ENCODE results near the gene CFAP74.

CFAP74 gene

DNA sequence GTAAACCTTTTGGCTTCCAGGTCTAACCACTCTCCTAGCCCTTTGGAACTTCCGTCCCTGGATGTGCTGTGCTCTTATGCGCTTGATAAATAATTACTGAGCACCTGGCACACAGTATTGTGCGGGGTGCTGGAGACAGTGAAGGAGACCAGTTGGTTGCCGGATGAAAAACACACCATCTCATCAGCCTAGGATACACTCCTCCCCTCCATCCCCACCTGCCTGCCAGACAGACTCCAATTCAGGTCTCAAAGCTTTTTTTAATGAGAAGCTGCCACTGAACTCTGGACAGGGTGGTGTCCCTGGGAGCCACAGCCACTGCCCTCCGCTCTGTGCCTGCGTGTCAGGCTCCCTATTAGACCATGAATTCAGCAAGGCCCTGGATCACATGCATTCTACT is 121.9 kb downstream of the CFAP74 start:
- in situ Hi-C loops (cut with HindIII; ENCODE audit: low sequenced_read_pairs), result loop anchor here (10.0 kb wide), 1 partner anchor 57 kb away; no protein-coding TSS in a partner anchor

DNA sequence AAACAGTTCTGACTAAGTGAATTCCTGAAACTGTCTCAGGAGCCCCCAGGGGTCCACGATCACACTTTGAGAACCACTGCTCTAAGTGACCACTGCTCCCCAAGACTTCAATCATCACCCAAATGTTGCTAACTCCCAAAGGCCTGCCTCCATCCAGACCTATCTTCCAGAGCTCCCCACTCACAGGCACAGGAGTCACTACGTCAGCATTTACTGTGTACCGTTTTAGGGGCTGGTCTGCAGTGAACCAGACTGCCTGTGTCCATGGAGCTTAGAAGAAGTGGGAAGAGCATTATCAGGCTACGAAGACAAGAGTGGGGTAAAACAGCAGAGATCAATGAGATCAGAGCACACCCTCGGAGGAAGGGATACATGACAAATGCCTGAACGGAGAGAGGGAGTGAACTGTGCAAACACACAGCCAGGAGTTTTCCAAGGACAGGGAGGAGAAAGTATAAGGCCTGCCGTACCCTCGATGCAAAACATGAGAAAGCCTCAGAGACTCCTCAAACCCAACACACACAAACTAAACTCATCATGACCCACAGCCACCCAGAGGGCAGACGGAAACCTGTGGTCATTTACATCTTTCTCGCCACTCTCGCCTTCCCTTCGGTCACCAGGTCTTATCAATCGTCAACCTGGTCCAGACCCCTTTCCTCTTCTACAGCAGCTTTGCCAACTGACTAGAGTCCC is 122.8 kb downstream of the CFAP74 start:
- in situ Hi-C loops (cut with HindIII; ENCODE audit: low sequenced_read_pairs), result loop anchor here (10.0 kb wide), 1 partner anchor 56 kb away; no protein-coding TSS in a partner anchor

DNA sequence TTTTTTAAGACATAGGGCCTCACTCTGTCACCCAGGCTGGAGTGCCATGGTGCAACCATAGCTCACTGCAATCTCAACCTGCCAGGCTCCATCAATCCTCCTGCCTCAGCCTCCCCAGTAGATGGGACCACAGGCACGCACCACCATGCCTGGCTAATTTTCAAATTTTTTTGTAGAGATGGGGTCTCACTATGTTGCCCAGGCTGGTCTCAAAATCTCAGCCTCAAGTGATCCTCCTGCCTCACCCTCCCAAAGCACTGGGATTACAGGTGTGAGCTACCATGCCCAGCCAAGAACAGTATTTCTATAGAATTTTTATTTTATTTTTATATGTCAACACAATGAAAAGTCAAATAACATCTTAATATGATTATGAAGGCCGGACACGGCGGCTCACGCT is 123.6 kb downstream of the CFAP74 start:
- in situ Hi-C loops (cut with HindIII; ENCODE audit: low sequenced_read_pairs), result loop anchor here (10.0 kb wide), 1 partner anchor 55 kb away; no protein-coding TSS in a partner anchor

DNA sequence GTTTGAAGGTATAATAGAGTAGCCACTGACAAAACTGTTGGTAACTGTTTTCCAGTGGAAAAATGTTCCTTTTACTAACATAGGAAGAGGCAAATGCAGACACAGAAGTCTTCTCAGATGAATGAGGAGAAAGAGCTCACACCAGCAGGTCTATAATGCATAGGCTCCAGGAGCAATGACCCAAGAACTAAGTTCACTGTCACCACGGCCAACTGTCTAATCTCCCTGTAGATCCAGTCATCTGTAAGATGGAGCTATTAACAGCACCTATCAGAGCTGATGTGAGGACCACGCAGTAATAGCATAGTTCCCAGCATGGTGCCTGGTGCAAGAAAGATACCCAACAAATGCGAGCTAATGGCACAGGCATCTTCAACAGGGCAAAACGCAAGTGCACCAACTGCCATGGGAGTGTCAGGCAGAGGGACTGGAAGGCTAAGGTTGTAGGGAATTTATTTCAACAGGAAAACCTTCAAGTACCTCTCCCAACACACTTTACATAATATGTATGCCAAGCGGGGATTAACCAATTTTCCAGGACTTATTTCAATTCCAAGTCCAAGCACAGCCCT is 125.6 kb downstream of the CFAP74 start:
- in situ Hi-C loops (cut with HindIII; ENCODE audit: low sequenced_read_pairs), result no loop called here

DNA sequence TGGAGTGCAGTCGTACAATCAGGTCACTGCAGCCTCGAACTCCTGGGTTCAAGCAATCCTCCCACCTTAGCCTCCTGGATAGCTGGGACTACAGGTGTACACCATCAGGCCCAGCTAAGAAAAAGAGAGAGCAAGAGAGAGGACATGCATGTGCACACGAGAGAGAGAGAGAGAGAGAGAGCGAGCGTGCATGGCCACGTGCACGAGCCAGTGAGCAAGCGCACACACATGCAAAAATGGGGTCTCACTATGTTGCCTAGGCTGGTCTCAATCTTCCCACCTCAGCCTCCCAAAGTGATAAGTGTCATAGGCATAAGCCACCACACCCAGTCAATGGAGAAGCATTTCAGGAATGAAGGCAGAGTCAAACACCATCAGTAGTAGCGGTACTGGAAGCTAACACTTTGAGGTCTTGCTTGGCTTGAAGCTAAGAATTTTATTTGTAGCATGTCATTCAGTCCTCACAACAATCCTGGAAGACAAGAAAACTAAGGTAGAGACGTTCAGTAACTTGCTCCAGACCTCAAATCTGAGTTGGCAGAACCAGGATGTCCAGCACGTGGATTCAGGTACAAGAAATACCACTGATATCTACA is 127.2 kb downstream of the CFAP74 start:
- in situ Hi-C loops (cut with HindIII; ENCODE audit: low sequenced_read_pairs), result no loop called here

DNA sequence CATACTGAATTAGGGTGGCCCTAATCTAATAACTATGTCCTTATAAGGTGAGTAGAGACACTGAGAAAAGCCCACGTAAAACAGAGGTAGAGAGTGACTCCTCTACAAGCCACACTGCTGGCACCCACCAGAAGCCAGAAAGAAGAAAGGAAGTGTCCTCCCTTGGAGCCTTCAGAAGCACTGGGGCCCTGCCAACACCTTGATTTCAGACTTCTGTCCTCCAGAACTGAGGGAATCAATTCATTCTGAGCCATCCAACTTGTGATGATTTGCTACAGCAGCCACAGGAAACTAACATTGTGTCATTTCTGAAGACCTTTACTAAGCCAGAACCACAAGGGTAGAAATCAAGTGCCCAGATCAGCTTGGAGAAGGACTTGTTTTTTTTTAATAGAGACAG is 127.7 kb downstream of the CFAP74 start:
- in situ Hi-C loops (cut with HindIII; ENCODE audit: low sequenced_read_pairs), result no loop called here

DNA sequence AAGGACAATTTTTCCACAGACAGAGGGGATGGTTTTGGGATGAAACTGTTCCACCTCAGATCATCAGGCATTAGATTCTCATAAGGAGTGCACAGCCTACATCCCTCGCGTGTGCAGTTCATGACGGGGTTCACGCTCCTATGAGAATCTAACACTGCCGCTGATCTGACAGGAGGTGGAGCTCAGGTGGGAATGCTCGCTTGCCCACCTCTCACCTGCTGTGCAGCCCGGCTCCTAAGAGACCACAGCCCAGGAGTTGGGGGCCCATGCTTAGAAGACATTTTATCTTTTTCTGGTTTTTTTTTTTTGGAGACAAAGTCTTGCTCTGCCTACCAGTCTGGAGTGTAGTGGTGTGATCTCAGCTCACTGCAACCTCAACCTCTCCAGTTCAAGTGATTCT is 128.7 kb downstream of the CFAP74 start:
- in situ Hi-C loops (cut with HindIII; ENCODE audit: low sequenced_read_pairs), result no loop called here

DNA sequence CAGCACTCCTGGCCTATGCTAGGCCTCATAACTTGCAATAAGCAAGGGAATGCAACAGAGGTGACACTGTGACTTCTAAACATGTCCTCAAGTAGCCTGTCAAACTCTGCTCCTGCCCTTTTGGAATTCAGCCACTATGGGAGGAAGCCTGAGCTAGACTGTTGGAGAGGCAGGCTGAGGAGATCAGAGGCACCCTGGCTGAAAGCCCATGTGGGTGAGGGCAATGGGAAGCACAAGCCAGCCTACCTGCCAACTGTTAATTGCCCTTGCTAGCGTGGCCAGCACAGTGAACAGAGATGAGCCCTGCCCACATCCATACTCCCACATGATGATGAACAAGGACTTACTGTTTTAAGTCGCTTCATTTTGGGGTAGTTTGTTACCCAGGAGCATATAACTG is 130.4 kb downstream of the CFAP74 start:
- in situ Hi-C loops (cut with HindIII; ENCODE audit: low sequenced_read_pairs), result no loop called here

DNA sequence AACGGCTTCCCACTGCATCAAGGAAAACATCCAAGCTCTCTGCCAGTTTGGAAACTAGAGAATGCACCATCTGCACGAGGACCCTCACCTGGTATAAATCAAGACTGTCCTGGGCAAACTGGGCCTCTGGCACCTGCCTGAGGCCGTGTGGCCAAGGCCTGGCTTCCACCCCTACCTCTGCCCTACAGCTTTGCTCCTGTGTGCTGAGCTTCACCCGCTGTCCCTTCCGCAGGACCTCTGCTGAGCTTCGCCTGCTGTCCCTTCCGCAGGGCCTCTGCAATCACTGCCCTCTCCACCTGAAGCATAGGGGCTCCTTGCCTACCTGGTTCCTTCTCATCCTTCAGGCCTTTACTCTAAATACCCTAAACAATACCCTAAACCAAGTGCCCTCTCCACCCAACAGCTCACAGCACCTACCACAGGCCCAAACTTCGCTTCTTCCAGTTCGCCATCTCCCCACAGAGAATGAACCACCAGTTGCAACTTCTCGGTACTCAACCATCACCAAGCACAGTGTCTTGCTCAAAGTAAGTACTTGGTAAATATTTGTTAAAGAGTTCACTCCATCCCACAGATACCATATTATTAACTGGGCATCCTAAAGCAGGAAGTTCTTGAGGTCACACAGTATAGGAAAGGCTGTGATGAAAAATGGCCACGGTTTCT is 131.1 kb downstream of the CFAP74 start:
- in situ Hi-C loops (cut with HindIII; ENCODE audit: low sequenced_read_pairs), result no loop called here

Measured in DLD1 (cell line).